Neural cell (in vitro differentiated cells): Measurements from ENCODE around the gene MED8. TPM values are rescaled to one million over a fixed set of nuclear protein-coding genes. Genes with fewer than 3 reads are reported as not detected.
"Not testable (repeated sequence)": the region's sequence is repeated elsewhere in the genome, so short reads cannot be mapped to it uniquely, and the experiment has no call there.

ENCODE experiments used
- H2AFZ ChIP-seq: fragments of 200-600, 300-800 bp; sonication (generic), shearing (Covaris generic); 2 replicates; pipeline ENCODE4 v1.6.0; 2014; ENCODE audit warnings: low read depth, mild to moderate bottlenecking, antibody characterized with exemption, low read length, moderate library complexity
- H3F3A ChIP-seq: fragments of 200-600 bp; shearing (Covaris generic); 2 replicates; pipeline ENCODE4 v1.6.1; 2016; ENCODE audit warnings: mild to moderate bottlenecking, moderate library complexity, mixed read lengths, antibody characterized with exemption, low read length; ENCODE audit not compliant: insufficient read depth, poor library complexity, severe bottlenecking
- H3K27ac ChIP-seq: fragments of 200-600, 300-800 bp; sonication (generic), shearing (Covaris generic); 2 replicates; pipeline ENCODE4 v1.5.1; 2014; ENCODE audit warnings: mild to moderate bottlenecking, low read length, moderate library complexity
- H3K27me3 ChIP-seq: fragments of 300-800, 200-600 bp; sonication (generic), shearing (Covaris generic); 2 replicates; pipeline ENCODE4 v1.6.0; 2014; ENCODE audit warnings: mild to moderate bottlenecking, low read depth, low read length, moderate library complexity; ENCODE audit not compliant: insufficient read depth
- H3K36me3 ChIP-seq: fragments of 300-800, 200-600 bp; sonication (generic), shearing (Covaris generic); 2 replicates; pipeline ENCODE4 v1.5.1; 2014; ENCODE audit warnings: mild to moderate bottlenecking, antibody characterized with exemption, low read length, moderate library complexity; ENCODE audit not compliant: insufficient read depth
- H3K4me2 ChIP-seq: fragments of 300-800, 200-600 bp; sonication (generic), shearing (Covaris generic); 2 replicates; pipeline ENCODE4 v1.6.0; 2014; ENCODE audit warnings: mild to moderate bottlenecking, low read length
- H3K4me3 ChIP-seq: fragments of 300-800, 200-600 bp; sonication (generic), shearing (Covaris generic); 2 replicates; pipeline ENCODE4 v1.5.1; 2014; ENCODE audit warnings: mild to moderate bottlenecking, low read length, moderate library complexity
- H3K79me2 ChIP-seq: fragments of 200-600 bp; shearing (Covaris generic); replicated peaks from 2 replicates; pipeline ENCODE4 v1.6.0; 2014; ENCODE audit warnings: mild to moderate bottlenecking, low read length, moderate library complexity; ENCODE audit not compliant: insufficient read depth
- H3K9ac ChIP-seq: fragments of 300-800, 200-600 bp; sonication (generic), shearing (Covaris generic); 2 replicates; pipeline ENCODE4 v1.6.1; 2016; ENCODE audit warnings: mild to moderate bottlenecking, low read length, mixed read lengths
- H3K9me2 ChIP-seq: fragments of 200-600 bp; shearing (Covaris generic); 2 replicates; pipeline ENCODE4 v1.6.1; 2016; ENCODE audit warnings: mild to moderate bottlenecking, low read length, mixed read lengths; ENCODE audit not compliant: insufficient read depth
- H3K9me3 ChIP-seq: fragments of 200-600, 300-800 bp; sonication (generic), shearing (Covaris generic); 2 replicates; pipeline ENCODE4 v1.6.1; 2016; ENCODE audit warnings: mild to moderate bottlenecking, mixed run types, low read length, moderate library complexity, mixed read lengths
- H4K20me1 ChIP-seq: fragments of 200-600 bp; shearing (Covaris generic); 2 replicates; pipeline ENCODE4 v1.6.1; 2016; ENCODE audit warnings: mild to moderate bottlenecking, mixed run types; ENCODE audit not compliant: insufficient read depth
- CTCF ChIP-seq: fragments of 450-650 bp; IDR thresholded peaks from 2 replicates; pipeline ENCODE4 v1.5.1; 2014; ENCODE audit warnings: antibody characterized with exemption, mild to moderate bottlenecking, moderate library complexity; ENCODE audit not compliant: poor library complexity, severe bottlenecking
- EP300 ChIP-seq: fragments of 450-650 bp; conservative IDR thresholded peaks from 2 replicates; pipeline ENCODE4 v1.6.1; 2014; ENCODE audit warnings: antibody characterized with exemption, mild to moderate bottlenecking, moderate library complexity; ENCODE audit not compliant: poor library complexity, severe bottlenecking
- EZH2 ChIP-seq: fragments of 200-600, 300-800 bp; shearing (Covaris generic), sonication (generic); IDR thresholded peaks from 2 replicates; pipeline ENCODE4 v1.6.1; 2014; ENCODE audit warnings: antibody characterized with exemption, low read length, borderline replicate concordance, mild to moderate bottlenecking; ENCODE audit not compliant: insufficient read depth, poor library complexity, severe bottlenecking
- MXI1 ChIP-seq: fragments of 450-650 bp; conservative IDR thresholded peaks from 2 replicates; pipeline ENCODE4 v1.6.1; 2014; ENCODE audit warnings: antibody characterized with exemption, mild to moderate bottlenecking; ENCODE audit not compliant: poor library complexity, severe bottlenecking
- POLR2AphosphoS5 ChIP-seq: IDR thresholded peaks from 2 replicates; pipeline ENCODE4 v1.6.1; 2012
- RAD21 ChIP-seq: fragments of 450-650 bp; conservative IDR thresholded peaks from 2 replicates; pipeline ENCODE4 v1.6.1; 2014; ENCODE audit warnings: antibody characterized with exemption, mild to moderate bottlenecking, moderate library complexity
- REST ChIP-seq: IDR thresholded peaks from 2 replicates; pipeline ENCODE4 v1.6.1; 2012; ENCODE audit warnings: borderline replicate concordance
- SMC3 ChIP-seq: fragments of 450-650 bp; conservative IDR thresholded peaks from 2 replicates; pipeline ENCODE4 v1.6.1; 2014; ENCODE audit warnings: antibody characterized with exemption, mild to moderate bottlenecking, moderate library complexity; ENCODE audit not compliant: poor library complexity
- TAF1 ChIP-seq: IDR thresholded peaks from 2 replicates; pipeline ENCODE4 v1.6.1; 2012; ENCODE audit warnings: low read depth
- polyA plus RNA-seq: library from polyadenylated mRNA; depleted of rRNA; stranded (reverse); fragments of >200 nt; gene quantifications from 2 replicates; pipeline ENCODE4 v1.2.3, GENCODE V29; 2014

MED8 gene
- polyA plus RNA-seq, 1 donor from 2014 or later: 59.2 TPM

- H3K4me3 ChIP-seq: no peak overlapping the region
- H3F3A ChIP-seq: no peaks in the 10 kb centered on the region
- H4K20me1 ChIP-seq: no peaks in the 10 kb centered on the region
- H3K27ac ChIP-seq: no peak overlapping the region
- no peak for TF ChIP-seq EP300
- TF ChIP-seq TAF1: no peak
- TF ChIP-seq POLR2AphosphoS5: no peak
- TF ChIP-seq REST: no peak
- no peaks in the 10 kb centered on the region for H3K36me3 ChIP-seq
- no peak overlapping the region for H3K4me2 ChIP-seq
- no peaks in the 10 kb centered on the region for H3K9me3 ChIP-seq
- H3K9me2 ChIP-seq: no peaks in the 10 kb centered on the region
- no peaks in the 10 kb centered on the region for H3K27me3 ChIP-seq
- no peaks in the 10 kb centered on the region for H3K79me2 ChIP-seq
- no peak overlapping the region for H3K9ac ChIP-seq
- no peak overlapping the region for H2AFZ ChIP-seq
These were observed 15.7 kb upstream of the MED8 start for GRCh38 chr1:43405219-43405875.

GRCh38 chr1:43404353-43404752, 14.8 kb upstream of the MED8 start:
- H3K27ac ChIP-seq: no peak overlapping the region
- H3K79me2 ChIP-seq: no peaks in the 10 kb centered on the region
- no peak for TF ChIP-seq EZH2
- TF ChIP-seq EP300: no peak
- H3K9me2 ChIP-seq: no peaks in the 10 kb centered on the region
- H2AFZ ChIP-seq: no peak overlapping the region
- no peak overlapping the region for H3K4me2 ChIP-seq
- H3K27me3 ChIP-seq: no peaks in the 10 kb centered on the region
- no peaks in the 10 kb centered on the region for H4K20me1 ChIP-seq
- no peaks in the 10 kb centered on the region for H3K36me3 ChIP-seq
- H3K9me3 ChIP-seq: no peaks in the 10 kb centered on the region
- no peak overlapping the region for H3K4me3 ChIP-seq
- H3K9ac ChIP-seq: no peak overlapping the region
- H3F3A ChIP-seq: no peaks in the 10 kb centered on the region

GRCh38 chr1:43402089-43402865, 12.7 kb upstream of the MED8 start:
- H3K9me3 ChIP-seq: no peaks in the 10 kb centered on the region
- H3F3A ChIP-seq: no peaks in the 10 kb centered on the region
- TF ChIP-seq EZH2: no peak
- TF ChIP-seq TAF1: no peak
- TF ChIP-seq MXI1: no peak
- TF ChIP-seq EP300: no peak
- TF ChIP-seq SMC3: no peak
- TF ChIP-seq RAD21: no peak
- no peak for TF ChIP-seq CTCF
- no peak for TF ChIP-seq REST
- no peak for TF ChIP-seq POLR2AphosphoS5
- H3K27ac ChIP-seq: no peak overlapping the region
- no peaks in the 10 kb centered on the region for H3K9me2 ChIP-seq
- H3K27me3 ChIP-seq: no peaks in the 10 kb centered on the region
- no peak overlapping the region for H3K9ac ChIP-seq
- no peaks in the 10 kb centered on the region for H3K79me2 ChIP-seq
- no peak overlapping the region for H3K4me2 ChIP-seq
- H2AFZ ChIP-seq: no peak overlapping the region
- H4K20me1 ChIP-seq: no peaks in the 10 kb centered on the region
- H3K4me3 ChIP-seq: no peak overlapping the region
- H3K36me3 ChIP-seq: no peaks in the 10 kb centered on the region

- not testable (repeated sequence) for H3K27me3 ChIP-seq, H3F3A ChIP-seq, H3K4me3 ChIP-seq, H3K9me3 ChIP-seq, H4K20me1 ChIP-seq, H3K9me2 ChIP-seq, H3K27ac ChIP-seq, H2AFZ ChIP-seq, H3K79me2 ChIP-seq, H3K4me2 ChIP-seq, H3K9ac ChIP-seq, H3K36me3 ChIP-seq
These were observed 10.8 kb upstream of the MED8 start for GRCh38 chr1:43400441-43400840.
